IPS-18c (cell line): ENCODE results near the gene TMEM255B.
A peak's percentile ranks its signal among the peaks of the same experiment; 100 is the strongest.

Source experiments
- H3K4me3 ChIP-seq: 2 replicates; pipeline ENCODE4 v1.7.0; 2013; ENCODE audit warnings: low read depth, mild to moderate bottlenecking, low read length, moderate library complexity; ENCODE audit not compliant: insufficient read depth
- H3K9me3 ChIP-seq: one replicate; pipeline ENCODE4 v1.6.1; 2013; ENCODE audit warnings: mild to moderate bottlenecking, low read length, moderate library complexity; ENCODE audit not compliant: control insufficient read depth, insufficient read depth

TMEM255B gene

DNA sequence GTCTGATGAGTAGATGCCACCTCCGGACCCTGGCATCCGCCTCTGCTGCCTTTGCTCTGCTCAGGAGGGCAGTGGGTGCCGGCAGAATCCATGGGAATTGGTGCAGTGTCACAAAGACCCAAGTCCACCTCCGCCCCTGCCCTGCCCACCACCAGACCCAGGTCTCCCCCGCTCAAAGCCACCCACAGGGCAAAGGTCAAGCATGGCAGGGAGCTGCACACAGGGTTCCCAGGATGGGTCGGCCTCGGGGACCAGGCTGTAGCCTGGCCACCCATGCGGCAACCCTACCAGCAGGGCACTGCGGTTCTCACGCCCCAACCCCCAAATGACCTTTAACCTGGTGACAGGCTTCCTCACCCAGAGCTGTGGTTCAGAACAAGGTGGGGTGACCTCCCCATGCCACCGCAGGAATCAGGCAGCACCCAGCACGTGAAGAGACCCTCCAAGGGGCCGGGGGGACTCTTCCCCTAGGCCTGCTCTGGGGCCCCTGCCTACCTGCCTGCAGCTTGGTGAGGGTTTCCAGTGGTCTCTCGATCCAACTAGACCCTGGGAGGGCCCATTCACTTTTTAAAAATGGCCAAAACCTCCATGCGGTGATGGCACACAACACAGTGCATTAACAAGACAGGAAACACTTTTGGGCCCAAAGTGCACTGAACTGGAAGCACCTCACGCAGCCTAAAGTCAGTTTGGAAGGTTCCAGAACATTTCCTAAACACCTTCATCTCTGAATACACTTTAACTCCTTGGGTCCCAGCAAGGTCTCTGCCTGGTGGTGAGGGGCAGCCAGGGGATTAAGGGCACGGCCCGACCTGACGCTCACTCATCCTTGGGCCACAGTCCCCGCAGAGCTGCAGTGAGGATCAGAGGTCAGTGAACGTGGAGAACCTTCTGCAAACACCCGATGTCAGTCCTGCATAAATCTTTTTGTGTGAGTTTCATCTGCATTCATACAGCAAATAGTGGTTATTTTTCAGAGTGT lies 93.8 kb downstream of the TMEM255B start:
- H3K4me3 ChIP-seq, result no peak overlapping the region
- no peaks in the 10 kb centered on the region for H3K9me3 ChIP-seq

DNA sequence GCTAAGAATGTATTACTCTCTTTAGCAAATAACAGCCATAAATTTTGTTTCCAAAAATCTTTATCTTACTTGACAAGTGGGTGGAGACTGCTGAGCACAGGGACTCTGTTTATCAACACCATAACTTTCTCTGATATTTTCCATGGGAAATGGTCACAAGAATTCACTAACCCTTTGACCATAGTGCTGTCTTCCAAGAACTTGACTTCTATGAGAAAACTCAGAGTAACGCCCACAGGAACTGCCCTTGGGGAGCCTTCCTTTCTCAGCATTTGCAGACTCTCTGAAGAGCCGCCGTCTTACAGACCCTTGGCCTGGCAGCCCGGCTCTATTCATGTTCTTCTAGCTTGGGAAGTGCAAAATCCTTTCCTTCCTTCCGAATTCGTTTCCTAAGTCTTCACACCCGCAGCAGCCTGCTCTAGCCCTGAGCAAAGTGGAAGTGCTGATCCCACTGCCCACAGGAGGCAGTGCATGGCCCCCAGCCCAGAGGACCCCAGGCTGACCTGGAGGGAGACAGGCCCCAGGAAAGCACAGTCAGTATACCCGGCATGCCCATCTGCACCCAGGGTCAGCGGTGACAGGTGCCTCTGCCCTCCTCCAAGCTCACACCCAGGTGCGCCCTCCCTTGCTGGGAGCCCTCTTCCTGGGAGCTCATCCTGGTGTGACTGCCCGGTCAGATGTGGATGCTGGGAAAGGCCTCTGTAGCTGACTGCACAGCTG lies 94.7 kb downstream of the TMEM255B start:
- Histone ChIP-seq H3K9me3 (no peaks in the 10 kb centered on the region), H3K4me3 (no peak overlapping the region)

DNA sequence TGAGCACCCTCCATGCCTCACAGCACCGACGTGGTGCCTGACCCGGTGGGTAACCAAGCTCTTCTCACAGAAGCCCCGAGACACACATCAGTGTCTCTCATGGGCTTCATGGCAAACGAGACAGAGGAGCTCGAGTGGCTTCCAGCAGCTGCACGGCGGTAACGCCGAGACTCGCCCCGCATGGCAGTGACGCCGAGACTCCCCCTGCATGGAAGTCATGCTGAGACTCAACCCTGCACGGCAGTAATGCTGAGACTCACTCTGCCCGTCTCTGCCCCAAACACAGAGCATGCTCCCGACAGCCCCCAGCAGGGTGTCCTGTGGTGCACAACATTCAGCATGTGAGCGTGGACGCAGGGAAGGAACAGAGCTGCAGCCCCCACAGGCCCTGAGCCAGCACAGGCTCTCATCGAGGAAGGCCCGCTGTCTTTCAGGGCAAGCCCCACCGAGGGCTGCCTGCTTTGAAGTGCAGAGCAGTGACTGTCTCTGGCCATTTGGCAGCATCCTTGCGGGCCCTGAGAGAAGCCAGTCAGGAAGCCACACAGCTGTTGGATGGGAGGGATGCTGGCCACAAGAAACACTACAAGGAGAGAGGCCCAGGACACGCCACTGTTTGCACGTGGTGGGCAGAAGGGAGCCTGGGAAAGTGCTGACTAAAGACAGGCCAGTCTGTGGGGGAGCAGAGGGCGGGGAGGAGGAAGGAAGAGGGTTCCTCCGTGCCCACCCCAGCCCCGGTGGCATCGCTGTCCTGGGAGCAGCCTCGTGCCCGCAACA lies 95.4 kb downstream of the TMEM255B start:
- H3K4me3 ChIP-seq, result no peak overlapping the region
- no peaks in the 10 kb centered on the region for H3K9me3 ChIP-seq

DNA sequence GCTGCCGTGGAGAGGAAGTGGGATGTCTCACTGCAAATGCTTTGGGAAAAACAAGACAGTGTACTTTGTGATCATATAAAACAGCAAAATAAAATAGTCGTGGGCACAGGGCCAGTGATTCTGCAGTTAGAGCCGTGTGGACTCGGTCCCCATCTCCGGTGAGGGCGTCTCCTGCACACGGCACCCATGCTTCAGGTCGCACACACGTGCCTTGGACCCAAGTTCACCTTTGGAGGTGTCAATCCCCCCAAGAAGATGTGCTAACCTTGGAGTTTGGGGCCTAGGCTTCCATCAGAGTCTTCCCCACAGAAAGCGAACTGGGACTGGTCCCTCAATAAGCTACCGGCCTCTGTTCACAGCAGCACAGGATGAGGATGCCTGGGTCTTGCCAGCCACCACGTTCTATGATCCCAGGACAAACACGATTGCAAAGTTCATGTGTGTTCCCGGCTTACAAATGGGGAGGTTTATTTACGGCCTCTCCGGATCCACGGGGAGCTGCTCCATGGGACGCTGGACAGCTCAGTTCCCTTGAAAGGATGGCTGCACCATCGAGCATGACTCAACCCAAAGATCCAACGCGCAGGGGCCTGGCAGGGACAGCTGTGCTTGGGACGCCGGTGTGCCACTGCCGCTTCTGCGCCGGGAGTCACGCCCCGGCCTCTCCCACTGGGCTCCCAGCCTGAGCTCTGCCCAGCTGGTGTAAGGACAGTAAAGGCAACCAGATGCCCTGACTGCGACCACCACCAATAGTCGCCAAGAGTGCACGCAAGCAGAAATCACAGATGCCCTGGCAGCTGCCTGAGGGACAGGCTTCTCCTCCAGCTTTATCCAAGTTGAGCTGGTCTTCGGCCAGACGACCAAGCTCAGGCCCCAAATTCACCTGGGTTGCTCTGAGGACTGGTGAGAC lies 96.2 kb downstream of the TMEM255B start:
- no peak overlapping the region for H3K4me3 ChIP-seq

DNA sequence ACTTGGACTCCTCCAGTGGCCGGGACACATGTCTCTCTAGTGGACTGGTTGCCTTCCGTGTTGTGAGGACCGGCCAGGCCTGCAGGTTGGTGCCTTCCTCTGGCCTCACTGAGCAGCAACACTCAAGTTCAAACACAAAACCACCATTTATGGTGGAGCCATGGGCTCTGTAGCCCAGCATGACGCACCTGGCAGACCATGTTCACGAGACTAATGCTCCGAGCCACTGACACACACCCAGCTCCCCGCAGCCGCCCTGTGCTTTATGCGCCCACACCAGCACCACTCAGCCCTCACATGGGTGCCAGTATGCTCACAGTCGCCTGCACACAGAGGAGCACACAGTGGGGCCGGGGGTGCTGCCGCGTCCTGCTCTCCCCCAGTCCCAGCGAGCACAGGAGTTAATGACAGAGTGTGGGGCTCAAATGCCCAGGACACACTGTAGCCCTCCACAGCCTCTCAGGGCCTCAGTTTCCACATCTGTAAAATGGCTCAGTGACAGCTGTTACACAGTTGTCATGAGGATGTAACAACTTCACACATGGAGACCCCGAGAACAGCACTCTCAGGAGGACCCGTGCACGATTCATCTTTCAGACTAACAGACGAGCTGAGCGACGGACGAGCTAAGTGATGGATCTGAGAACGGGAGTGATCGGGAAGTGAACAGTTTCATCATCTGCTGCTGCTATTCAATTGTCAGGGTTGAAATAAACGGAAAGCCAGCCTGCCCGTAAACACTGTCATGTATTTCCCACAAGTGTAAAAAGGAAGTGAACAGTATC lies 97.1 kb downstream of the TMEM255B start:
- no peaks in the 10 kb centered on the region for H3K9me3 ChIP-seq
- H3K4me3 ChIP-seq, result no peak overlapping the region

More for the DNA sequence above, 96.2 kb downstream of the TMEM255B start:
- H3K9me3 ChIP-seq, result no peaks in the 10 kb centered on the region

DNA sequence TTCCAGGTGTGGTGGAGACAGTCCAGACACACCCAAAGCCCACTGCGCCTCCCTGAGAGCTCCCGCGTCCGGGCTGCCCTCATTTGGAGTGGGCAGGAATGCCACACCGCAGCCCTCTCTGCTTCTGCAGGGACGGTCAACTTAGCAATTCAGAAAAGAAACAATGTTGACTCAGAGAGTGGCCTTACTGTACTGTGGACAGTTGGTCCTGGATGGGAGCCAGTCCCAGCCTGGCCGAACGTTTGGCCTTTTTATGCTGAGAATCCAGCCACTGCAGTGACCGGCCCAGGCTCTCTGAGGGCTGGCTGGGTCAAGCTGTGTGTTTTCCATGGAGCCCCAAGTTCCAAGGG lies 97.7 kb downstream of the TMEM255B start:
- Histone ChIP-seq H3K9me3 (no peaks in the 10 kb centered on the region), H3K4me3 (no peak overlapping the region)

DNA sequence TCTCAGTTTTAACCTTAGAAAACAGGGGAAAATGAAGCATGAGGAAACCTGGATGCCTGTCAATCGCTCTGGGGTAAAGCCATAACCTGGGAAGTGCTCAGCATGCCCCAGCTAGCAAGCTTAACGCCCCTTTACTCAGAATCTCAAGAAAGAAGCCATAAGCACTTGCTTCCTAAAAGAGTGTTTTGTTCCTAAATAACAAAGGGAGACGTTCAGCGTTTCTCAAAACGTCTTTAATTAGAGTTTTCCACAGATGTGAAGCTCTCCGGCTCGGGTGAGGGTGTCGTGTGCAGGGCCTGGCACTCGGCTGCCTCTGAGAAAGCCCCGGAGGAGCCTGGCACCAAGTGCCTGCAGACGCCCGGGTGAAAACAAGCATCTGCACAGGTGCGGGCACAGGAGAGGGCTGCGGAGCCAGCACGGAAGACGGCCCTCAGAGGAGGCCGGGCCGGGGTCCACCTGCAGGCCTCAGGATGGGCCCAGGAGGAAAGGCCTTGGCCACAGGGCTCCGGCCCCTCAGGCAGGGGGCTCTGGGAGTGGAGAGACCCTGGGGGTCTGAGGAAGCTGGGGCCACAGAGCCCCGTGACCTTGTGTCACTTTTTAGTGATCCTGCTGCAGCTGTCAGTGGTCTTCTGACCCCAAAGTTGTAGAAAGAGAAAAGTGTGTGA lies 98.6 kb downstream of the TMEM255B start:
- no peaks in the 10 kb centered on the region for H3K9me3 ChIP-seq
- H3K4me3 ChIP-seq, result no peak overlapping the region

DNA sequence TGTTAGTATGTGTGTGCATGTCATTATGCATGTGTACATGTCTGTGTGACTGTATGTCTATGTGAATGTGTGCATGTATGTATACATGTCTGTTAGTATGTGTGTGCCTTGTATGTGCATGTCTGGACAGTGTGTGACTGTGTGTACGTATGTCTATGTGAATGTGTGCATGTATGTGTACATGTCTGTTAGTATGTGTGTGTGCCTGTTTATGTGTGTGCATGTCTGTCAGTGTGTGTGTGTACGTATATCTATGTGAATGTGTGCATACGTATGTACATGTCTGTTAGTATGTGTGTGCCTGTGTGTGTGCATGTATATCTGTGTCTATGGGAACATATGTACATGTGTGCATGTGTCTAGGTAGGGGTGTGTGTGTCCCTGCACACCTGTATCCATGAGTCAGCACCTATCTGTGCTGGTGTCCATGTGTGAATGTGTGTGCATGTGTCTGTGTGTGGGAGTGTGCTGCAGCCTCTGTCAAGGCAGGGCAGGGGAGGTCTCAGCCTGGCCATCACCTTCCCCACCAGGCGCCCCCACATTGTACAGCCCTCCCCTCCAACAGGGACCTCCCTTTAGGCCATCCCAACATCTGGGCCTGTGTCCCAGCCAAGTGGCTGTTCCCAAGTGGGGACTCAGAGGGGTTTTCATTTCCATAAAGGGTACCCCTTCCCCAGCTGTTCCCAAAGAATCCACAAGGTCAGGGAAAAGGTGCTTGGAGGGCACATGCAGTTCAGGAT lies 100.5 kb downstream of the TMEM255B start:
- Histone ChIP-seq H3K4me3 (no peak overlapping the region), H3K9me3 (no peaks in the 10 kb centered on the region)

DNA sequence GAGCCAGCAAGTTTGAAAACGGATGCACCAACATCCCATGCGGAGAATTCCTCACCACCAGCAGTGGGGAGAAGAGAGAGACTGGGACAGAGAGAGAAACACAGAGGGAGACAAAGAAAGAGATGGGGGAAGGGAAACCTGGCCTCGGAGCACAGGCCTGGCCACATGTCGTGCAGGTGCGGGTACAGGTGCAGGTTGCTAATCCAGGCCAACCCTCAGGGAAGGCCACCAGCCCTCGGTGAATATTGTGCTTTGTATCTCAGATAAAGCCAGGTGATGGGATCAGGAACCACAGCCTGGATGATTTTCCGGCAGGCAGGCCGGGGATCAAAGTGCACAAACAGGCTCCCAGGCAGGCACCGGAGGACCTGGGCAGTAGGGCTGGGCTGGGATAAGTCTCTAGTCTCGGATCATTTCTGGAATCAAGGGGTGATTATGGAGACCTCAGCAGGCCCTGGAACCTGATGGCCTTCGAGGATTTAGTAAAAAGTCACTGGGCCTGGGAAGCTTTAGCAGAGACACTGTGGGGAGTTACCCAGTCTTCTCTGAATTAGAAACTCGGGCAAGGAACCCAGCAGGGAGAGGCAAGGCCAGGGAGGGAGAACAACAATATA lies 101.1 kb downstream of the TMEM255B start:
- Histone ChIP-seq H3K4me3 (no peak overlapping the region), H3K9me3 (no peaks in the 10 kb centered on the region)

DNA sequence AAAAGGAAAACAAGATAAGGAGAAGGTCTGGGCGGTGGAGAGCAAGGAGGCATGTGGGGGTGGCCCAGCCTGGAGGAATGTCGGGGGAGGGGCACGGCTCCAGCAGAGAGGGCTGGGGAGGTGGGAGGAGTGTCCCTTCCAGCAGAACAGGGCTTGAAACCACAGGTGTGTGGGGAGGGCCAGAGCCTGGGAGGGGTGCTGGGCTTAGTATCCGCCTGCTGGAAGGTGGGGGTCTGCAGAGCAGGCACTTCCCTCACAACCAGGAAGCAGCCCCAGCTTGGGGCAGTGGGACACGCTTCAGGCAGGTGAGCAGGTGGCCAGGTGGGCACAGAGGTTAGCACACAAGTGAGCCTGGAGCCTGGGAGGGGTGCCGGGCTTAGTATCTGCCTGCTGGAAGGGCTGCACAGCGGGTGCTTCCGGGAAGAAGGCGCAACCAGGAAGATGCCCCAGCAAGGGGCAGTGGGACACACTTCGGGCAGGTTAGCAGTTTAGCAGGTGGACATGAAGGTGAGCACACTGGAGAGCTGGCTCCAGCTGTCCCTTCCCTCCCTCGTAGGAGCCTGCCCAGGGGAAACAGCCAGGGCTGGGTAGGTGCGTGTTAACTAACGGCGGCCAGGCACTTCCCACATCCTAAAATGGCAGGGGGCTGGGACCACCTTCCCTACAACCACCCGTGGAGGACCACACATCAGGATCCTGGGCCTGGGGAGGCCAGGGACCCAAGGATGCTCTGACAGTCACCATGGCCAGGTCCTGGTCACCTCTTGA lies 101.8 kb downstream of the TMEM255B start:
- 0 out of 2 replicates have a peak overlapping the region, but pooled peaks have one; percentile 24 for H3K4me3 ChIP-seq

DNA sequence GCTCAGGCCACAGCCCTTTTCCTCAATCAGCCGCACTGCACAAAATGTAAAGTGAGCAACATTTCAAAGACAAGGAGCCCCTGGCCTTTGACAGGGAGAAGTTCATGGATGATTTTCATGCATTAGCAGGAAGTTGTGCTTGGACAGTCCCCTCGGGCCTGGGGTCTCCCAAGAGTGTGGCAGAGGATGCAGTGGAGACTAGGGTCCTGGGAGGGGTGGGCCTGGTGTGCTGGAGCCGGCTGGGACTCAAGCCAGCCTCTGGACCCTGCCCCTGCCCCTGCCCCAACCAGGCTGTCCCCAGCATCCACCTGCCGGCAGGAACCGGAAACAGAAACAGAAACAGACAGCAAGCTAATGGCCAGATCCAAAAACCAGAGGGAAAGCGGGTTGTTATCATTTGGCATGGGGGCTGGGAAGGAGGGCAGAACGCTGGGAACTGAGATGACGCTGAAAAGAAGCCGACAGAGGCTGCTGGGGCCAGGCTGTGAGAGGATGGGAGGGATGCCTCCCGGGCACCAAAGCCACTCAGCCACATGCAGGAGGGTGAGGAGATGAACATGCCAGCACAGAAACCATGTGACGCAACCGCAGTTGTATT lies 102.5 kb downstream of the TMEM255B start:
- H3K4me3 ChIP-seq, result 0 out of 2 replicates have a peak overlapping the region, but pooled peaks have one; percentile 24

More for the DNA sequence above, 101.8 kb downstream of the TMEM255B start:
- H3K9me3 ChIP-seq, result no peaks in the 10 kb centered on the region

DNA sequence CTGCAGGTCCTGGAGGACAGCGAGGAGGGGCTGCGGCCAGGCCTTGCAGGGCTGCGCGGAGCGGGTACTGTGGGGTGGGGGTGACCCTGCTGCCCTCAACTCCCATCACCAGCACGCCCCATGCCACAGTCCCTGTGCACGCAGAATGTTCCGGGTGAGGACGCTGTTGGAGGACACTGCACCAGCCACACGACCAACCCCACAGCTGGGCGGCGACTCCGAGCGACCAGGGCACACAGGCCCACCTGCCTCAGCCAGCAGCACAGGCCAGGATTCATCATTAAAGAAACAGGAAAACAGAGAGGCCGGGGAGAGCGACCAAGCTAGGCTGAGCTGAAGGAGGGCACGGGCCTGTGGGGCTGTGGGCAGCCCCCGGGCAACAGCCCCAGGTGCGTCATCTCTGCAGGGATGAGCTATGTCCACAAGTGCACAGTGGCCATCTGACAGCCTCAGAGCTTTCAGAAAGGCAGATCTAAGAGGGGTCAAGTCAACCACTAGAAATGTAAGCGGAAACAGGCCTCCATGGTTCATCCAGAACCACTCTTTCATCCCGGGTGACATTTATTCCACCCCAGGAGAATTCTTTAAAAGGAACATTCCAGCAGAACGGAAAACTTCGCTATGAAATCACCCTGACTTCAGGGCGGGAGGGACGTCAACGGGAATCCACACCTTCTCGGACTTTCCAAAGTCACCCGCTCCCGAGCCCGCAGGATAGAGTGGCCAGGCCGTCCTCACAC lies 103.3 kb downstream of the TMEM255B start:
- Histone ChIP-seq H3K4me3 (peak overlapping the region; percentile 65), H3K9me3 (no peaks in the 10 kb centered on the region)

More for the DNA sequence above, 102.5 kb downstream of the TMEM255B start:
- no peaks in the 10 kb centered on the region for H3K9me3 ChIP-seq
